UCSD-AML1 (cell line): ENCODE results near the gene PRR5L.
"Not testable (repeated sequence)": the region's sequence is repeated elsewhere in the genome, so short reads cannot be mapped to it uniquely, and the experiment has no call there.

Experiments
- DNase-seq: peaks from one replicate; lab custom pipeline; 2025; ENCODE audit not compliant: unreplicated experiment; lab: John Stamatoyannopoulos, UW

The PRR5L gene

DNA sequence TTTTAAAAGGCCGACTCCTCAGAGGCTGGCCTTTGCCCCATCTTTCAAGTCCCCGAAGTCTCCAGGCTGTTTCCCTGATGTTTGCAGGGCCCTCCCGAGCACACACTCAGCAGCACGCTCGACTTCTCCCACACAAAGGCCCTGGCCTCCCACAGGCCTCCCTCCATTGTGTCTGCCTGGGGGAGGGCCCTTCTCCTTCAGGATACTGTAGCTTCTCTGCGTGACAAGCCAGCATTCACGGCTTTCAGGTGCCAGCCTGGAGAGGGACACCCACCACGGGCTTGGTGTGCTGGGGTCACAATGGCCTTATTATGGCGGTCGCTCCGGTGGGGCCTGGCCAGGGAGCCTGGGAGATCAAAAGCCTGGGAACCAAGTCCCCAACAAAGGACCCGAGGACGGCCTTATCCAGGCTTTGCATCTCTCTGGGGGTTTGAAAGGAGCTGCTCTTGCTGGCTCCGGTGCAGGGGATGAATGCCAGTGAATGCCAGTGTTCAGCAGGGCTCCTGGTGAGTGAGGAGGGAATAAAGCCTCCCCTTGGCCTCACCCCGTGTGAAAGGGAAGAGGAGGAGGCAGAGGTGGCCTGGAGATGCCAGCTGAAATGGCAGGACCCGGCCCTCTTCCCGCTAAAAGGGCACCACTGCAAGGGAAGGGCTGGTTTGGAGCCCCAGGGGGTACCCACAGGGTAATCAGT lies 159.0 kb downstream of the PRR5L start:
- DNase-seq = no peak

GRCh38 chr11:36455658-36456111 lies 159.6 kb downstream of the PRR5L start:
- DNase-seq = peak; percentile 32

DNA sequence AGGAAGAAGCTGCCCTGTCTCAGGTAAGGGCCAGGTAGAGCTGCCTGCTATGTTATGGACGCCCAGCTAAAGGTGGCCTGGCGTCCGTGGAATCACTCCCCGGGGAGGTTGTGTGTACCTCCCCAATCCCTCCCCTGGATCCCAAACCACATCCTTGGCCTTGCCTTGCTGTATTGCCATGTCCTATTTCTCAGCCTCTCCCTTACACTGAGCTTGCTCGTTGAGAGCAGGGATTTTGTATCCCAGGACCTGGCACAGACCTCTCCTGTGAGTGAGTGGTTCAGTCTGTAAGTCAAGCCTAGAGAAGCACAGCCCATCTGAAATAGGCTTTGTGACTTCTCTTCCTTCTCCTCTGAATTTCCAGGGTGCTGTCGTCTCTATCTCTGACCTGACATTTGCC lies 160.1 kb downstream of the PRR5L start:
- no peak for DNase-seq

GRCh38 chr11:36458129-36458915 lies 162.2 kb downstream of the PRR5L start:
- no peak for DNase-seq

DNA sequence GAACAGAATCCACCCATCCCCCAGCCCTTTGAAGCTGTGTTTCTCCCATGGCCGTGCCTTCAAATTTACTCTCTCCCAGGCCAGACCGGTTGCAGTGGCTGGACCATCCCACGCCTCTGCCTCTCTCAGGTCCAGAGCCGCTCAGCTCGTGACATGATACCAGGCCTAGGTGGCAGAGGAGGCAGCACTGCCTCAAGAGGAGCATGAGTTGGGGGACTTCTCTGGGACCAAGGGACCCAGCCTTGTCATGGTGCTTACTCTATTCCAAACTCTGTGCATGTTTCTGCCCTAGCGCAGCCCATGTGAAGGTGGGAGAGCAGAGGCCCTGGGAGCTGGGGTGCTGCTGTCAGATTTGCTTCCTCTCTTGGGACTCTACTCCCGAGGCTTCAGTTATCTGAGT lies 163.0 kb downstream of the PRR5L start:
- no peak for DNase-seq

DNA sequence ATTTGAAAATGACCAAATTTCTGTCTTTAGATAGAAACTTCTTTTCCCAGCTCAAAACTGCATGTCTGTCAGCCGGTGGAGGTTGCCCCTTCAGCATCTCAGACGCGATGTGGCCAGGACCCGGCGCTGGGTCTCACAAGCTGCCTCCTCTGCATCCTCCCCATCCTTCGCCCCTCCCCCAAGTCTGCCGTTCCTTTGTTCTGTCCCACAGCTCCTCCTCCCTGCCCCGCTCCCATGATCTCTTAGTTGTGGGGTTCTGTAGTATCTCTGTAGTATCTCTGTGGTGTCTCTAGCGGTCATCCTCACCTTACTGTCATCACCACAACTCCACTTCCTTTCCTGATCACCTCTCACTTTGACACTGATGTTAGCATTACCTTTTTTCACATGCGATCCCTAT lies 164.1 kb downstream of the PRR5L start:
- DNase-seq = no peak

- no peak for DNase-seq
Observed at GRCh38 chr11:36462321-36462720, 166.2 kb downstream of the PRR5L start.

GRCh38 chr11:36463781-36464180 lies 167.7 kb downstream of the PRR5L start:
- DNase-seq = no peak

DNA sequence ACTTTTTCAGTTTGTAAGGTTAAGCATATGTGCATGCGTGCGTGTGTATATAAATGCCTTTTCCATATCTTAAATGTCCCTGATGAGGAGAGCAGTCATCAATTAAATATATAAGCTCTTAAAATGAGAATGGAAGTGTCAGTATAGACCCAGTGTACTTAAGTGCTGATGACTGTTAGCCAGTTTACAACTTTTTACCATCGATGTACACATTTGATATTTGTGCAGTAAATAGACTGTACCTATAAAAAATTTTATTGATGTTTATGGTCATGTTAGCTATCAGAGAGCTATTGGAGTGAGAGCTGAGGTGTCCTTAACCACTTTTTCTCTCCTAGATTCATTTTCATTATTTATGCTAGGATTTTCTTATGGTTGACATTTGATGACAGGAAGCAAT lies 168.6 kb downstream of the PRR5L start:
- DNase-seq = no peak

GRCh38 chr11:36465449-36466163 lies 169.5 kb downstream of the PRR5L start:
- DNase-seq = no peak

GRCh38 chr11:36467012-36467411 lies 170.9 kb downstream of the PRR5L start:
- DNase-seq = no peak

DNA sequence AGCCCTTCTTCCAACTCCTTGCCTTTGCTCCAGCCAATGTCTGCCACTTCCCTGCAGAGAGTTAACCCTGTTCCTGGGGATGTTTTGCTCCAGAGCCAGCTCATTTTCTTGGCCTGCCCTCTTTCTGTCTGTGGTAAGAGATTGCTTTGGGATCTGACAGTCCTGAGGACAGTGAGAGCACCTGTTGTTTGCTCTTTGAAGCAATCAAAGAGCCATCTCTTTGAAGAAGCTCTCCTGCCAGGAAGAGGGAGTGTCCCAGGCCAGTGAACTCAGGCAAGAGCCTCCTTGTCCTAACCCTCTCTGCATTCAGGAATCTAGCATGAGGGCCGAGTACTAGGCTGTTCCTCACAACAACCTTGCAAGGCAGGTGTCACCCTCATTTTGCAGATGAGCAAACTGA lies 171.8 kb downstream of the PRR5L start:
- no peak for DNase-seq

GRCh38 chr11:36469063-36469462 lies 173.0 kb downstream of the PRR5L start:
- peak; percentile 43 for DNase-seq

DNA sequence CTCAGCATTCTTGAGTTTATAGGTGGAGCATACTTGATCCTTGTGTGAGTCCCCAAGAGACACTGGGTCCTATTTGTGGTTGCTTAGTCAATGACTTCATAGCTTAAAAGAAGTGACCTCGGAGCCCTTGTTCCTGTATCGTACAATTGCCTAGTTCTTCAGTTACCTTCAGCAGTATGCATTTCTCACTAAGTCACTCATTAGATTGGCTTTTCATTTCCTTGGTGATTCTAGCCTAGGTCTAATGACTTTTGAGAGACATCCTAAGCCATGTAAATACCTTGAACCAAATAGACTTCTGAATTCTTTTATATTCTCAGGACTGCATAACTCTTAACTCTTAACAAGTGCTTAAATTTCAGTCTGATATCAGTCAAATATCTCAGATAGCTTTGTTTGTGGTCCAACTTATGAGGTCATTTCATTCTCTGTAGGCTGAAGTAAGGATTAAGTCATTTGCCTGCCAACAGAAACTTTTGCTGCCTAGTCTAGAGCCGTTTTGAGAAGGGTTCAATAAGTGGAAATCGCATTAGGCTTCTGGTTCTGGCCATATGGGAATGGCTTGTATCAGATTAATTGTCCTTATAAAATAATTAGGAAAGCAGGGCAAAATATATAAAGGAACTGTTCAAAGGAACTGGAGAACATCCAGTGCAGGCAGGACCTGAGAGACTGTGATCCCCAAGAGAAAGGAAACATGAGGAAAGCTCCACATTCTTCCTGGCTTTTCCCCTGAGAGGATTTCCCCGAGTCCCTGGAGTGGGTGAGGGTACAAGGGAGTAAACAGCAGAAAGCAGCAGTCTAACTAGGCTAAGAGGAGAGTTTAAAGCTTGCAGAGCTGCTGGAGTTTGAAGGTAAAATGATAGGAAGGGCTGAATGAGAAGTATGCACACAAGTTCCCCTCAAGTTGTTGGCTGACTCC lies 174.1 kb downstream of the PRR5L start:
- DNase-seq = no peak

DNA sequence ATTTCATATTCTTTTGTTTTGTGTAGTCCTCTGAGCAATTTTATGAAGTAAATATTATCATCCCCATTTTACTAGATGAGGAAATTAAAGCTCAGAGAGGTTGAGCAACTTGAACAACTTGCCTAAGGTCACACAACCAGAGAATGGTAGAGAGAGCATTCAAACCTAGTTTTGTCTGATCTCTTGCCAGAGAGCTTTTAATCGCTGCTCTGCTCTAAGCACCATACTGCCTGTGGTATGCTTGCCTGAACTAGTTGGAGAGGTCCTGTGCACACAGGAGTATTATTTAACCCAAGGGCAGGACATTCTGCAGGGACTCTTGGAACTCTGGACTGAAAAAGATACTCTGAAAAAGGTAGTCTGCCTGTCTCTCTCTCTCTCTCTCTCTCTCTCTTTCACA lies 175.5 kb downstream of the PRR5L start:
- no peak for DNase-seq

DNA sequence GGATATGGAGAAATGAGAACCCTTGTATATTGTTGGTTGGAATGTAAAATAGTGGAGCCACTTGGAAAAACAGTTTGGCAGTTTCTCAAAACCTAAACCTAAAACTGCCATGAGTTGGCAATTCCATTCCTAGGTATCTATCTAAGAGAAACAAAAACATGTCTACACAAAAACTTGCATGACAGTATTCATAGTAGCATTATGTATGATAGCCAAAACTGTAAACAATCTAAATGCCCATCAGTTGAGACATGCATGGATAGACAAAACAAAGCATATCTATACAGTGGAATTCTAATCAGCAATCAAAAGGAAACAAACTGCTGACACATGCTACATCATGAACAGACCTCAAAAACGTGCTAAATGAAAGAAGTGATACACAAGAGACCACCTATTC lies 179.1 kb downstream of the PRR5L start:
- DNase-seq = no peak

- no peak for DNase-seq
Observed at GRCh38 chr11:36478700-36479329, 182.7 kb downstream of the PRR5L start.

GRCh38 chr11:36480833-36481232 lies 184.7 kb downstream of the PRR5L start:
- DNase-seq = no peak

GRCh38 chr11:36483042-36483441 lies 187.0 kb downstream of the PRR5L start:
- DNase-seq = not testable (repeated sequence)

GRCh38 chr11:36485298-36486002 lies 189.4 kb downstream of the PRR5L start:
- no peak for DNase-seq
